Left lung (tissue), 10 donors: ENCODE results near the gene ROBO2. TPM values are rescaled to one million over a fixed set of nuclear protein-coding genes. Genes with fewer than 3 reads are reported as not detected.

ENCODE experiments used
- ATAC-seq: fragments of 200-7000 bp; cut with Tn5 transposase; one replicate; pipeline ENCODE4 v1.9.1; 2020; ENCODE audit warnings: moderate library complexity
- DNase-seq, 4 donors: peaks; one replicate each; pipeline ENCODE4 v3.0.0-alpha.2; 2013 to 2020
- H3K27ac ChIP-seq, 2 donors: fragments of 200-600 bp; sonication (generic) in 1 of 2; one replicate each; pipeline versions ENCODE4 v1.5.0 to v1.8.0; 2020 to 2021
- H3K27me3 ChIP-seq, 2 donors: fragments of 200-600 bp; sonication (generic) in 1 of 2; one replicate each; pipeline versions ENCODE4 v1.5.0 to v1.8.0; 2020 to 2021
- H3K36me3 ChIP-seq, 2 donors: fragments of 200-600 bp; sonication (generic) in 1 of 2; one replicate each; pipeline versions ENCODE4 v1.5.0 to v1.8.0; 2020 to 2021
- H3K4me1 ChIP-seq, 2 donors: fragments of 200-600 bp; one replicate each; pipeline ENCODE4 v1.8.0; 2021
- H3K4me3 ChIP-seq, 2 donors: fragments of 200-600 bp; sonication (generic) in 1 of 2; one replicate each; pipeline versions ENCODE4 v1.5.0 to v1.8.0; 2020 to 2021; ENCODE audit warnings: mild to moderate bottlenecking in 1 of 2
- H3K9me3 ChIP-seq, 2 donors: fragments of 200-600 bp; sonication (generic) in 1 of 2; one replicate each; pipeline versions ENCODE4 v1.5.0 to v1.8.0; 2020 to 2021
- CTCF ChIP-seq, 2 donors: fragments of 200-600 bp; sonication (generic) in 1 of 2; IDR thresholded peaks; one replicate each; pipeline versions ENCODE4 v1.5.0 to v1.8.0; 2021; ENCODE audit warnings: antibody characterized with exemption in 2 of 2
- intact Hi-C, 2 donors: fragments of 100-400 bp; cut with DNase I; formaldehyde crosslinking; loops; one replicate each; pipeline versions ENCODE4 v1.11.2 to v1.14.2; 2022
- polyA plus RNA-seq, 6 donors: library from polyadenylated mRNA; unstranded; fragments of 120-200 nt; gene quantifications; one replicate each; pipeline ENCODE4 v1.2.1, GENCODE V29; 2013; ENCODE audit not compliant: insufficient read length in 6 of 6
- total RNA-seq, 2 donors: library from RNA; stranded (reverse); fragmentation: NEBNext Ultra II Directional; extraction: Animal tissue kit (Norgen Biotek cat#: 25700); gene quantifications; one replicate each; pipeline ENCODE4 v1.2.1, GENCODE V29; 2021
- donor health status: DM: no; HTN: yes; CAD: no.
- donor health status: DM: no; HTN: no; CAD: no.

Gene ROBO2
- total and polyA plus RNA-seq, 8 donors = 4.9 to 66.2 (median 51.1) TPM

GRCh38 chr3:77040926-77041722, 1.2 kb downstream of the ROBO2 start:
- no peak for TF ChIP-seq CTCF (IDR thresholded peaks at IDR 0.05)
- Histone ChIP-seq H3K9me3 (no peaks in the 10 kb centered on the region), H3K27ac (peak overlapping the region in 1 of 2 donors; percentile 47), H3K27me3 (peaks cover 33 to 57% of the 10 kb centered on the region in 2 donors), H3K4me3 (peak overlapping the region; percentile 34 to 46), H3K36me3 (no peaks in the 10 kb centered on the region), H3K4me1 (peaks cover 0 to 10% of the 10 kb centered on the region in 2 donors)
- intact Hi-C loops = no loop called here
- ATAC-seq (no peak), DNase-seq (peak in 1 of 4 donors; percentile 50)

DNA sequence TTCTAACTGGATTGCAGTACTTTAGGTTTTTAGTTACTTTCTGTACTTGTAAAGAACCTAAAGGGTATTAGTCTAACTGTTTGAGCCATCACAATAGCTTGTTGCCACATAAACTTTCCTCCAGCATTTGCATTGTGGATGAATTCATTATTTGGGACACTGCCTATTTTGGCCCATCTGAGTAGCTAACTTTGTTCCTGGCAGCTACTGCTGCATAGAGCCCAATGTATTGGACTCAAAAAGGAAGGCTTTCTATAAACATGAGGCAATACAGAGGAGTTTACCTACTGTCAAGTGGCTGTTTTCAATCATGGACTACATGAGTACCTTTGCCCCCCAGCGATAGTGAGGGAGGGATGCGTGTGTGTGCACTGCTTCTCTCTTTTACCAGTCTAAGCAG, 1.9 kb downstream of the ROBO2 start:
- intact Hi-C loops = no loop called here
- H3K36me3 ChIP-seq = no peaks in the 10 kb centered on the region
- peak in 1 of 4 donors; percentile 40 for DNase-seq

DNA sequence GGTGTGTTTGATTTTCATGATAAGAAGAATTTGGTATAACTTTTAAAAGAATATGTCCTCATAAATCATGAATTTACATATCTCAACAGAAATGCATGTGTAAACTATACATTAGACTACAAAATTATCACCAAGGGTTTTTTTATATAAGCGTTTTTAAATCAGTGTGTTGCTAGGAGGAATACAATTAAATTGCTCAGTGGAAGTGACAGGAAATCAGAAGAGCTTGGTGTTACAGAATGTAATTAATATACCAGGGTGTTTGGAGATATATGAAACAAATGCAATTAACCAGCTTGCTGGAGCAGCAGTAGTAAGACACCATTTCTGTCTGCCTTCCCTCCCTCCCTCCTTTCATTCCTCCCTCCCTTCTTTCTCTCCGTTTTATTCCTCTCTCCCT, 2.4 kb downstream of the ROBO2 start:
- no peak overlapping the region for H3K4me3 ChIP-seq
- intact Hi-C loops = no loop called here
- no peak for TF ChIP-seq CTCF (IDR thresholded peaks at IDR 0.05)
- ATAC-seq (no peak), DNase-seq (no peak)
- no peak overlapping the region for H3K27ac ChIP-seq
- peaks cover 0 to 10% of the 10 kb centered on the region in 2 donors for H3K4me1 ChIP-seq
- H3K9me3 ChIP-seq = no peaks in the 10 kb centered on the region
- peaks cover 33 to 57% of the 10 kb centered on the region in 2 donors for H3K27me3 ChIP-seq
- H3K36me3 ChIP-seq = no peaks in the 10 kb centered on the region

More for the DNA sequence above, 1.9 kb downstream of the ROBO2 start:
- H3K4me1 ChIP-seq = peaks cover 0 to 10% of the 10 kb centered on the region in 2 donors
- H3K4me3 ChIP-seq = peak overlapping the region; percentile 12 to 46
- no peak for TF ChIP-seq CTCF (IDR thresholded peaks at IDR 0.05)
- H3K27me3 ChIP-seq = peaks cover 33 to 57% of the 10 kb centered on the region in 2 donors
- no peaks in the 10 kb centered on the region for H3K9me3 ChIP-seq
- H3K27ac ChIP-seq = no peak overlapping the region
- ATAC-seq = no peak

- Histone ChIP-seq H3K9me3 (no peaks in the 10 kb centered on the region), H3K36me3 (no peaks in the 10 kb centered on the region), H3K27me3 (peaks cover 32 to 52% of the 10 kb centered on the region in 2 donors), H3K27ac (no peak overlapping the region), H3K4me3 (no peak overlapping the region), H3K4me1 (peaks cover 0 to 10% of the 10 kb centered on the region in 2 donors)
- intact Hi-C loops = no loop called here
- ATAC-seq = no peak
- peak in 1 of 4 donors; percentile 57 for DNase-seq
- no peak for TF ChIP-seq CTCF (IDR thresholded peaks at IDR 0.05)
These were observed 3.0 kb downstream of the ROBO2 start for GRCh38 chr3:77042882-77043281.

- intact Hi-C loops = no loop called here
- ATAC-seq (no peak), DNase-seq (no peak)
- Histone ChIP-seq H3K27me3 (peaks cover 10 to 23% of the 10 kb centered on the region in 2 donors), H3K4me3 (no peak overlapping the region), H3K36me3 (no peaks in the 10 kb centered on the region), H3K27ac (no peak overlapping the region), H3K4me1 (no peaks in the 10 kb centered on the region), H3K9me3 (no peaks in the 10 kb centered on the region)
- no peak for TF ChIP-seq CTCF (IDR thresholded peaks at IDR 0.05)
These were observed 5.8 kb downstream of the ROBO2 start for GRCh38 chr3:77045686-77046085.
